IPS-11a (cell line): ENCODE measurements around the gene TSPAN9.

Experiments
- H3K4me3 ChIP-seq: one replicate; pipeline ENCODE4 v1.5.1; 2013; ENCODE audit warnings: low read depth, low read length, control low read depth

TSPAN9 gene

GRCh38 chr12:3288690-3289089 is 211.5 kb downstream of the TSPAN9 start:
- no peak overlapping the region for H3K4me3 ChIP-seq

- no peak overlapping the region for H3K4me3 ChIP-seq
Measured at GRCh38 chr12:3289702-3290101, 212.5 kb downstream of the TSPAN9 start.

GRCh38 chr12:3291939-3292338 is 214.8 kb downstream of the TSPAN9 start:
- no peak overlapping the region for H3K4me3 ChIP-seq

- no peak overlapping the region for H3K4me3 ChIP-seq
Measured at GRCh38 chr12:3292677-3293412, 215.7 kb downstream of the TSPAN9 start.

- H3K4me3 ChIP-seq: no peak overlapping the region
Measured at GRCh38 chr12:3293446-3294161, 216.4 kb downstream of the TSPAN9 start.

GRCh38 chr12:3294481-3294911 is 217.3 kb downstream of the TSPAN9 start:
- H3K4me3 ChIP-seq: no peak overlapping the region

- no peak overlapping the region for H3K4me3 ChIP-seq
Measured at GRCh38 chr12:3295225-3295624, 218.0 kb downstream of the TSPAN9 start.

- H3K4me3 ChIP-seq: no peak overlapping the region
Measured at GRCh38 chr12:3295646-3296408, 218.6 kb downstream of the TSPAN9 start.

- H3K4me3 ChIP-seq: no peak overlapping the region
Measured at GRCh38 chr12:3296409-3296701, 219.2 kb downstream of the TSPAN9 start.

- no peak overlapping the region for H3K4me3 ChIP-seq
Measured at GRCh38 chr12:3298603-3299002, 221.4 kb downstream of the TSPAN9 start.

- no peak overlapping the region for H3K4me3 ChIP-seq
Measured at GRCh38 chr12:3299929-3300832, 223.0 kb downstream of the TSPAN9 start.

GRCh38 chr12:3300833-3301401 is 223.7 kb downstream of the TSPAN9 start:
- no peak overlapping the region for H3K4me3 ChIP-seq

- H3K4me3 ChIP-seq: no peak overlapping the region
Measured at GRCh38 chr12:3302401-3303041, 225.3 kb downstream of the TSPAN9 start.

GRCh38 chr12:3303410-3304136 is 226.4 kb downstream of the TSPAN9 start:
- no peak overlapping the region for H3K4me3 ChIP-seq

GRCh38 chr12:3304436-3305165 is 227.4 kb downstream of the TSPAN9 start:
- no peak overlapping the region for H3K4me3 ChIP-seq

GRCh38 chr12:3305464-3305863 is 228.3 kb downstream of the TSPAN9 start:
- no peak overlapping the region for H3K4me3 ChIP-seq

- no peak overlapping the region for H3K4me3 ChIP-seq
Measured at GRCh38 chr12:3305904-3306619, 228.9 kb downstream of the TSPAN9 start.

GRCh38 chr12:3307389-3307788 is 230.2 kb downstream of the TSPAN9 start:
- no peak overlapping the region for H3K4me3 ChIP-seq
